SHP77 treated with DMSO at 0.1 percent for 48 hours (cell line): ENCODE data around the gene MTO1.
A peak's percentile ranks its signal among the peaks of the same experiment; 100 is the strongest.
"Not testable (repeated sequence)": the region's sequence is repeated elsewhere in the genome, so short reads cannot be mapped to it uniquely, and the experiment has no call there.

ENCODE experiments used
- DNase-seq: peaks from one replicate; lab custom pipeline; 2025; lab: John Stamatoyannopoulos, UW

The MTO1 gene

GRCh38 chr6:73503027-73503772 is 41.7 kb downstream of the MTO1 start:
- DNase-seq: no peak

GRCh38 chr6:73504160-73504559 is 42.6 kb downstream of the MTO1 start:
- DNase-seq: no peak

GRCh38 chr6:73505142-73505541 is 43.6 kb downstream of the MTO1 start:
- no peak for DNase-seq

GRCh38 chr6:73505705-73506104 is 44.2 kb downstream of the MTO1 start:
- not testable (repeated sequence) for DNase-seq

GRCh38 chr6:73506246-73506645 is 44.7 kb downstream of the MTO1 start:
- DNase-seq: no peak

GRCh38 chr6:73508776-73509175 is 47.2 kb downstream of the MTO1 start:
- DNase-seq: no peak

- no peak for DNase-seq
Measured at GRCh38 chr6:73509851-73510250, 48.3 kb downstream of the MTO1 start.

- no peak for DNase-seq
Measured at GRCh38 chr6:73511796-73512195, 50.3 kb downstream of the MTO1 start.

- no peak for DNase-seq
Measured at GRCh38 chr6:73513496-73513854, 51.9 kb downstream of the MTO1 start.

- no peak for DNase-seq
Measured at GRCh38 chr6:73514746-73515110, 53.2 kb downstream of the MTO1 start.

GRCh38 chr6:73515204-73515655 is 53.7 kb downstream of the MTO1 start:
- no peak for DNase-seq

GRCh38 chr6:73516514-73517489 is 55.3 kb downstream of the MTO1 start:
- DNase-seq: no peak

GRCh38 chr6:73518100-73518981 is 56.8 kb downstream of the MTO1 start:
- DNase-seq: not testable (repeated sequence)

- not testable (repeated sequence) for DNase-seq
Measured at GRCh38 chr6:73518982-73519881, 57.7 kb downstream of the MTO1 start.

GRCh38 chr6:73519926-73520687 is 58.6 kb downstream of the MTO1 start:
- no peak for DNase-seq

GRCh38 chr6:73520688-73521350 is 59.3 kb downstream of the MTO1 start, which contains the start of gene EEF1A1:
Gene EEF1A1 (minus strand): TSS chr6:73521032. CDS start chr6:73520026, 1,006 bp downstream.
- peak; percentile 94 for DNase-seq

GRCh38 chr6:73521351-73521985 is 59.9 kb downstream of the MTO1 start:
- DNase-seq: peak; percentile 58

- DNase-seq: no peak
Measured at GRCh38 chr6:73523434-73524123, 62.0 kb downstream of the MTO1 start.
